Ishikawa (cell line): ENCODE data around the gene PLXNA4.

Source experiments
- CEBPB ChIP-seq: IDR thresholded peaks from 2 replicates; pipeline ENCODE4 v1.6.1; 2012
- CREB1 ChIP-seq: IDR thresholded peaks from 2 replicates; pipeline ENCODE4 v1.6.1; 2012; ENCODE audit warnings: low read depth
- EGR1 ChIP-seq: IDR thresholded peaks from 2 replicates; pipeline ENCODE4 v1.6.1; 2012
- EP300 ChIP-seq: IDR thresholded peaks from 2 replicates; pipeline ENCODE4 v1.6.1; 2012; ENCODE audit warnings: borderline replicate concordance
- NFIC ChIP-seq: IDR thresholded peaks from 2 replicates; pipeline ENCODE4 v1.6.1; 2012
- RAD21 ChIP-seq: IDR thresholded peaks from 2 replicates; pipeline ENCODE4 v1.6.1; 2012; ENCODE audit warnings: low read depth
- TAF1 ChIP-seq: IDR thresholded peaks from 2 replicates; pipeline ENCODE4 v1.6.1; 2012; ENCODE audit warnings: low read depth, mild to moderate bottlenecking
- TCF12 ChIP-seq: IDR thresholded peaks from 2 replicates; pipeline ENCODE4 v1.6.1; 2012; ENCODE audit warnings: low read depth
- TEAD4 ChIP-seq: IDR thresholded peaks from 2 replicates; pipeline ENCODE4 v1.6.1; 2012
- YY1 ChIP-seq: IDR thresholded peaks from 2 replicates; pipeline ENCODE4 v1.6.1; 2012; ENCODE audit warnings: low read depth
- ZBTB7A ChIP-seq: IDR thresholded peaks from 2 replicates; pipeline ENCODE4 v1.6.1; 2012; ENCODE audit warnings: low read depth
- TF ChIP-seq, protein P1 (sequence below): IDR thresholded peaks from 2 replicates; pipeline ENCODE4 v1.6.1; 2012; ENCODE audit warnings: low read depth, mild to moderate bottlenecking
- TF ChIP-seq, protein P2 (sequence below): IDR thresholded peaks from 2 replicates; pipeline ENCODE4 v1.6.1; 2012
- TF ChIP-seq, protein P3 (sequence below): IDR thresholded peaks from 2 replicates; pipeline ENCODE4 v1.6.1; 2012

DNA sequence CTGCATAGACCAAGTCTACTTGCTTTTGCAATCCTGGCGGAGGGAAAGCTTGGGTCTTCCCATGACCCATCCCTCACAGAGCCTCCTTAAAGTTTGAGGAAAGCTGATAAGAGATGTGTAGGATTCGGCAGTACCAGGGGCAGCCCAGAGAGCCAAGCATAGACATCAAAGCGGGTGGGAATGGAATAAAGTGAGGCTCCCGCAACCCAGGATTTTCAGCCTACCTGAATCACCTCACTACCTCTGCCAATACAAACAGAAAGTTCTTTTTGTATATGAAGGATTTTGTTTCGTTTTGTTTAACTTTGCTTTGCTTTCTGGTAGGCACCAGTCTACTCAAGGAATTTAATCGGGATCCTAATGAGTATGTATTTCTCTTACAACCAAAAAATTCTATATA is 451.7 kb downstream of the PLXNA4 start:
- TF ChIP-seq CEBPB (no peak), RAD21 (no peak), EP300 (no peak), YY1 (no peak), TCF12 (no peak), CREB1 (no peak), TAF1 (no peak), NFIC (no peak), ZBTB7A (no peak), EGR1 (no peak), TEAD4 (no peak)
- TF ChIP-seq, protein P1, sequence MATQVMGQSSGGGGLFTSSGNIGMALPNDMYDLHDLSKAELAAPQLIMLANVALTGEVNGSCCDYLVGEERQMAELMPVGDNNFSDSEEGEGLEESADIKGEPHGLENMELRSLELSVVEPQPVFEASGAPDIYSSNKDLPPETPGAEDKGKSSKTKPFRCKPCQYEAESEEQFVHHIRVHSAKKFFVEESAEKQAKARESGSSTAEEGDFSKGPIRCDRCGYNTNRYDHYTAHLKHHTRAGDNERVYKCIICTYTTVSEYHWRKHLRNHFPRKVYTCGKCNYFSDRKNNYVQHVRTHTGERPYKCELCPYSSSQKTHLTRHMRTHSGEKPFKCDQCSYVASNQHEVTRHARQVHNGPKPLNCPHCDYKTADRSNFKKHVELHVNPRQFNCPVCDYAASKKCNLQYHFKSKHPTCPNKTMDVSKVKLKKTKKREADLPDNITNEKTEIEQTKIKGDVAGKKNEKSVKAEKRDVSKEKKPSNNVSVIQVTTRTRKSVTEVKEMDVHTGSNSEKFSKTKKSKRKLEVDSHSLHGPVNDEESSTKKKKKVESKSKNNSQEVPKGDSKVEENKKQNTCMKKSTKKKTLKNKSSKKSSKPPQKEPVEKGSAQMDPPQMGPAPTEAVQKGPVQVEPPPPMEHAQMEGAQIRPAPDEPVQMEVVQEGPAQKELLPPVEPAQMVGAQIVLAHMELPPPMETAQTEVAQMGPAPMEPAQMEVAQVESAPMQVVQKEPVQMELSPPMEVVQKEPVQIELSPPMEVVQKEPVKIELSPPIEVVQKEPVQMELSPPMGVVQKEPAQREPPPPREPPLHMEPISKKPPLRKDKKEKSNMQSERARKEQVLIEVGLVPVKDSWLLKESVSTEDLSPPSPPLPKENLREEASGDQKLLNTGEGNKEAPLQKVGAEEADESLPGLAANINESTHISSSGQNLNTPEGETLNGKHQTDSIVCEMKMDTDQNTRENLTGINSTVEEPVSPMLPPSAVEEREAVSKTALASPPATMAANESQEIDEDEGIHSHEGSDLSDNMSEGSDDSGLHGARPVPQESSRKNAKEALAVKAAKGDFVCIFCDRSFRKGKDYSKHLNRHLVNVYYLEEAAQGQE = no peak
- TF ChIP-seq, protein P2, sequence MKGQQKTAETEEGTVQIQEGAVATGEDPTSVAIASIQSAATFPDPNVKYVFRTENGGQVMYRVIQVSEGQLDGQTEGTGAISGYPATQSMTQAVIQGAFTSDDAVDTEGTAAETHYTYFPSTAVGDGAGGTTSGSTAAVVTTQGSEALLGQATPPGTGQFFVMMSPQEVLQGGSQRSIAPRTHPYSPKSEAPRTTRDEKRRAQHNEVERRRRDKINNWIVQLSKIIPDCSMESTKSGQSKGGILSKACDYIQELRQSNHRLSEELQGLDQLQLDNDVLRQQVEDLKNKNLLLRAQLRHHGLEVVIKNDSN = no peak
- TF ChIP-seq, protein P3, sequence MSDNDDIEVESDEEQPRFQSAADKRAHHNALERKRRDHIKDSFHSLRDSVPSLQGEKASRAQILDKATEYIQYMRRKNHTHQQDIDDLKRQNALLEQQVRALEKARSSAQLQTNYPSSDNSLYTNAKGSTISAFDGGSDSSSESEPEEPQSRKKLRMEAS = no peak
